NOMO-1 (cell line): ENCODE measurements around the gene VARS2.
A peak's percentile ranks its signal among the peaks of the same experiment; 100 is the strongest.
"Not testable (repeated sequence)": the region's sequence is repeated elsewhere in the genome, so short reads cannot be mapped to it uniquely, and the experiment has no call there.

ENCODE experiments used
- DNase-seq, 2 experiments: peaks; one replicate each; lab custom pipeline; 2025; ENCODE audit not compliant: unreplicated experiment in 2 of 2; lab: John Stamatoyannopoulos, UW

Gene VARS2

GRCh38 chr6:30914076-30914853 lies at the start of gene VARS2:
VARS2 (plus strand) TSS chr6:30914238; CDS start chr6:30914837, 599 bp downstream.
- DNase-seq, result peak; percentile 83 to 94

DNA sequence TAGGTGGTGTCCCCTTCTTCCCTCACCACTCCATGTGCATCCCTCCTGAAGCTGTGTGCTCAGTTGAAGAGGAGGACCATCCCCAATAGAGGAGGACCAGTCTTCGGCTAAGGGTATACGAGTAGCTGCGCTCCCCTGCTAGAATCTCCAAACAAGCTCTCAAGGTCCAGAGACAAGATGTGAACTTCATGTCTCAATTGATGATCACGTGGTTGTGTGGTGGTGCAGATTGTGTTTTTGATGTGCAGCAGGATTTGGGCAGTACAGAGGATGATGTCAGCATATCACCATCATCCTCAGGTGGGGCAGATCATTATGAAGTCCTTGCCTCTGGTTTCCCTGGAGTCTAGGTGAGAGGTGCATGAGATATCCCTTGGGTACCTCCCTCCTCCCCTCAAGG lies 49.7 kb upstream of the VARS2 start:
- DNase-seq, result no peak

- not testable (repeated sequence) for DNase-seq
Observed at GRCh38 chr6:30869241-30869749, 44.7 kb upstream of the VARS2 start.

DNA sequence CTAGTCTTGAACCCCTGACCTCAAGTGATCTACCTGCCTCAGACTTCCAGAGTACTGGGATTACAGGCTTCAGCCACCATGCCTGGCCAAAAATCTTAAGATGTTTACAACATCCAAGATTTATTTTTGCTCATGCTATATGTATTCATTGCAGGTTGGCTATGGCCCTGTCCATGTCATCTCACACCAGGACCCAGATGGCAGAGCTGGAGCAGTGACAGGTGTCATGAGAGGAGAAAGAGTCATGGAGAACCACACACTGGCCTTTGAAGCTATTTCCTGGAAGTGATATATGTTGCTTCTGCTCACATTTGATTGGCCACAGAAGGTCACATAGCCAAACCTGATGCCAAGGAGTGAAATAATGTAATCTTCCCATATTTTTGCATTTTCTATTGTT lies 43.5 kb upstream of the VARS2 start:
- no peak for DNase-seq

- DNase-seq, result no peak
Observed at GRCh38 chr6:30871592-30872183, 42.4 kb upstream of the VARS2 start.

DNA sequence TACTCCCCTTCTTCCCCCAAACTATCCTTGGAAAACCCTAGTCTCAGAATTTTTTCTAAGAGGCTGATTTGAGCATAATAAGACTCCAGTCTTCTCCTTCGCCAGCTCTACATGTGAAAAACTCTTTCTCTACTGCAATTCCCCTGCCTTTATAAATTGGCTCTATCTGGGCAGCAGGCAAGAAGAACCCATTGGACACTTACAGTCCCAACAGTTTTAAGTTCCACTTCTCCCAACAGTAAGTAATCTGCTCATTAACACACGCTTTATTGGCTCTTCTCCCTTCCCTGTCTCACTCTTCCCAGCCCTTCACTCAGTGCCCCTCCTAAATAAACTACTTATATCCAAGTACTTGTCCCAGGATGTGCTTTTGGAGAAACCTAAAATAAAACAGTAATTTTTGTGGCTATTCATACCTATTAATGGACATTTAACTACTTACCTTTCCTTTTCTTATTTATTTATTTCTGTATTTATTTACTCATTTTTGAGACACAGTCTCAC lies 40.8 kb upstream of the VARS2 start:
- DNase-seq, result no peak

DNA sequence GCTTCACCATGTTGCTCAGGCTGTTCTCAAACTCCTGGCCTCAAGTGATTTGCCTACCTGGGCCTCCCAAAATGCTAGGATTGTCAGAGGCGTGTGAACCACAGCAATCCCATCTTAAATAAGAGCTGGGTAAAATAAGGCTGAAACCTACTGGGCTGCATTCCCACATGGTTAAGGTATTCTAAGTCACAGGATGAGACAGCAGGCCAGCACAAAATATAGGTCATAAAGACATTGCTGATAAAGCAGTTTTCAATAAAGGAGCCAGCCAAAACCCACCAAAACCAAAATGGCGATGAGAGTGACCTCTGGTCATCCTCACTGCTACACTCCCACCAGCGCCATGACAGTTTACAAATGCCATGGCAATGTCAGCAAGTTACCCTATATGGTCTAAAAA lies 40.2 kb upstream of the VARS2 start:
- not testable (repeated sequence) for DNase-seq

DNA sequence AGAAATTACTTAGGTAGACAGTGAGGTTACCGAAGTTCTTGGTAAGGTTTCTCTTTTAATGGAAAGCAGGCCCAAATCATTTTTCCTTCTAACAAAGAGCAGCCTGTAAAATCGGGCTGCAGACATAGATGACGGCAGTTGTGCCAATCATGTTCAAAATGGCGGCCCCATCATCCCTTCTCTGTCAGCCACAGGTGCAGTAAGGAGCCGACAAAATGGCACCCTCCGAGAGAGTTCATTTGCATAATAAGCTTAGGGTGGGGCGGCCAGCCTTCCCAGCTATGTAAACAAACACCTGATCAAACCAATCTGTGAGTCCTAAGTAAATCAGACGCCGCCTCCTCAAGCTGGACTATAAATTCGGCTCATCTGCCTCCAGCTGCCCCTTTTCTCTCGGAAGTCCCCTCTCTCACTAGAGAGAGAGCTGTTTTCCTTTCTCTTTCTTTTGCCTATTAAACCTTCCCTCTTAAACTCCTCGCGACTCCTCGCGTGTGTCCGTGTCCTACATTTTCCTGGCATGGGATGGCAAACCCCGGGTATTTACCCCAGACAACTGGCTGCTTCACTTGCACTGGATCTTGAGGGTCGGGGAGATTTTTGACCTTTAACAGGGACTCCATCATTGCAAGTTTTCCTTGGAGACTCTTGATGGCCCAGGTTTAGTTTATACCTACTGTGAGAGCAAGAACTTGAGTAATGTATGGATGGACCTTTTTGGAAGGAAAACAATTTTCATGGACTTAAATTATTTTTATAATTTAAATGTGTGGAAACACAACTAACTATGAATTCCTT lies 38.6 kb upstream of the VARS2 start:
- no peak for DNase-seq

DNA sequence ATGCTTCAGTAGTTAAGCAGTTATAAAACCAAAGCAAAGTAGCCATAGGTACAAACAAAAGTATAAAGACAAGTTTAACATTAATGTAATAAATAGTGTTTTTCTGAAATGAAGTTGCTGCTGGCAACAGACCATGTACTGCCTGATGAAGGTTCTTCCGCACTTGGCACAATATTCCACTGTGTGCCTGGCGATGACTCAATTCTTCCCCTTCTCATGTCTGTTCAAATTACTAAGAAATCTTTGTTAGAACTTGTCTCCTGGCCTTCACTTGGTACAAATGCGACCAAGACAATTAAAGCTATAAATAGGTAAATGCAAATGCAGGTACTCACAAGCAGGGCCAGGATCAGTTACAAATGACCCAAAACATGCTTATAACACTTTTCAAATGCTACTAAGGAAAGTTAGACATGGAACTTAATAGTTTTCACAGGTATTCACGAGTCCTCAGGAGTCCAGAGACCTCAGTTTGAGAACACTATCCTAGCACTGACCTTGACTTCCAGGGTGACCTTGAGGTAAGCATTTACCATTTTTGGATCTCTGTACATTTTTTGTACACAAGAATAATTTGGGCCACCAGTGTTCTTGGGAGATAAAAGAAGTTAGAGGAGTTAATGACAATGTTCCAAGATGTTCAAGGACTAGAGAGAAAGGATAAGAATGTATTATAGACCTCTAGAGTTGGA lies 37.9 kb upstream of the VARS2 start:
- no peak for DNase-seq

DNA sequence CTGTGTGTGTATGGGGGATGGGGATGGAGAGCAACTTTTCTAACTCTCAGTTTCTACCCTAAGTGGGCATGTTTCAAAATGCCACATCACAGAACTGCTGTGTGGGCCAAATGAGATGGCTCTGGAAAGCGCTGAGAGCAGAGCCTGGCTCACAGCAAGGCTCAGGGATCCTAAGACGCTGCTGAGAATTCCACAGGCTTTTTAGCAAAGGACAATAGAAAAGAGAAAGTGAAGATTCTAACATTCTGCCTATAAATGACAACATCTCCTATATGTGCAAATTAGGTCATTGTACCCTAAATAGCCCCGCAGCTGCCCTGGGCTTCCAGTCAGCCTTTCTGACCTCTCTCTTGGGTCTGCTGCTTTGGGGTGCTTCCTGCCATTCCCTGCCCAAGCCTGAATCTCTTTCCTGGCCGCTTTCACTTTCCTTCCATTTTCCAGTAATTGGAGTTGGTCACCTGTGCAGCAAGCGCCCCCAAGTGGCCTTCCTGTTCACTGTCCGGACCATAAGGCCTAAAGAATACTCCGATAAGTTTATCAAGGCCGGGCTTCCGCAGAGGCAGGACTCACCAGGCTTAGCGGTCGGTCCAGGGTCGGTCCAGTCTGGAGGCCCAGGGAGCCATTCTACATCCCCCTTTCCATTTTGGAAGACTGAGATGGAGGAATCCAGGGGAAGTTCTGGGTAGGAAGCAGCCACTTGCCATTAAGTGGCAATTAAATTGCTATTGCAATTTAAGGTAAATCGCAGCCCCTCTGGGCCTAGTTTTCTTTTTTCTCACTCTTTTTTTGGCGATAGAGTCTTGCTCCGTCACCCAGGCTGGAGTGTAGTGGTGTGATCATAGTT lies 36.4 kb upstream of the VARS2 start:
- peak; percentile 55 to 67 for DNase-seq

GRCh38 chr6:30879684-30880427 lies 34.2 kb upstream of the VARS2 start:
- DNase-seq, result no peak

DNA sequence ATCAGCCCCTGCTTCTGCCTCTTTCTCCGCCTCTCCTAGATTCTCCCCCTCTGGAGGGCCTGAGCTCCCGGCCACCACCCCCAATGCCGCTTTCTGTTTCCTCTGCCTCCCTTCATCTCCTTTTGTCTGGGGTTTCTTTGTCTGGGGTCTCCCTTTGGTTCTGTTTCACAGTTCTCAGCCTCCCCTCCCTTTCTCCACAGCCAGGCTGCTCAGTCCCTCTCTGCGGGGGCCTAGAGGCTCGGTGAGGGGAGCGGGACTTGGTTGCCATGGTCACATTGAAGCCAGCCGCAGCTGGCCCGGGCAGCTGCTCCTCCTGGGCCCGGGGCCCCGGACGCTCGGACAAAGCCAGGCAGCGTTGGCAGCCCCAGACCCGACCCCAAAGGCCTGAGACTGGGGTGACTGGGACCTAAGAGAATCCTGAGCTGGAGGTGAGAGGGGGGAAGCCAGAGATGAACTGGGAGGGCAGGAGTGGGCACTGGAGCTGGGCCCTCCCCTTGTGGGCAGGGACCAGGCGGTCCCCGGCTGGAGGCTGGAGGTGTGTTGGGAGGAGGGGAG lies 33.3 kb upstream of the VARS2 start:
- DNase-seq, result no peak

GRCh38 chr6:30881392-30882203 lies 32.4 kb upstream of the VARS2 start:
- no peak for DNase-seq

- no peak for DNase-seq
Observed at GRCh38 chr6:30882204-30882758, 31.8 kb upstream of the VARS2 start.

GRCh38 chr6:30882759-30883684 lies 31.0 kb upstream of the VARS2 start:
- no peak for DNase-seq

- peak in 1 of 2 experiments; percentile 11 for DNase-seq
Observed at GRCh38 chr6:30883685-30884520, 30.1 kb upstream of the VARS2 start, which contains the start of gene DDR1. DDR1 (plus strand) TSS chr6:30884519; CDS start chr6:30888730, 4,211 bp downstream.
